AG10803 (cell line): ENCODE results near the gene SOCS2.
"Not testable (repeated sequence)": the region's sequence is repeated elsewhere in the genome, so short reads cannot be mapped to it uniquely, and the experiment has no call there.

Experiments
- DNase-seq: peaks from one replicate; pipeline ENCODE4 v3.0.0; 2010; ENCODE audit warnings: low read depth
- H3K4me3 ChIP-seq: 2 replicates; pipeline ENCODE4 v1.5.1; 2011; ENCODE audit warnings: mild to moderate bottlenecking, low read length, control low read depth
- TF ChIP-seq, protein P1 (sequence below): conservative IDR thresholded peaks from 2 replicates; pipeline ENCODE4 v1.5.1; 2011; ENCODE audit warnings: mild to moderate bottlenecking, low read length, control low read depth, inconsistent platforms

The SOCS2 gene

GRCh38 chr12:93550748-93551611 is 21.5 kb upstream of the SOCS2 start:
- no peak for DNase-seq
- H3K4me3 ChIP-seq, result no peak overlapping the region
- TF ChIP-seq, protein P1, sequence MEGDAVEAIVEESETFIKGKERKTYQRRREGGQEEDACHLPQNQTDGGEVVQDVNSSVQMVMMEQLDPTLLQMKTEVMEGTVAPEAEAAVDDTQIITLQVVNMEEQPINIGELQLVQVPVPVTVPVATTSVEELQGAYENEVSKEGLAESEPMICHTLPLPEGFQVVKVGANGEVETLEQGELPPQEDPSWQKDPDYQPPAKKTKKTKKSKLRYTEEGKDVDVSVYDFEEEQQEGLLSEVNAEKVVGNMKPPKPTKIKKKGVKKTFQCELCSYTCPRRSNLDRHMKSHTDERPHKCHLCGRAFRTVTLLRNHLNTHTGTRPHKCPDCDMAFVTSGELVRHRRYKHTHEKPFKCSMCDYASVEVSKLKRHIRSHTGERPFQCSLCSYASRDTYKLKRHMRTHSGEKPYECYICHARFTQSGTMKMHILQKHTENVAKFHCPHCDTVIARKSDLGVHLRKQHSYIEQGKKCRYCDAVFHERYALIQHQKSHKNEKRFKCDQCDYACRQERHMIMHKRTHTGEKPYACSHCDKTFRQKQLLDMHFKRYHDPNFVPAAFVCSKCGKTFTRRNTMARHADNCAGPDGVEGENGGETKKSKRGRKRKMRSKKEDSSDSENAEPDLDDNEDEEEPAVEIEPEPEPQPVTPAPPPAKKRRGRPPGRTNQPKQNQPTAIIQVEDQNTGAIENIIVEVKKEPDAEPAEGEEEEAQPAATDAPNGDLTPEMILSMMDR, result no peak

DNA sequence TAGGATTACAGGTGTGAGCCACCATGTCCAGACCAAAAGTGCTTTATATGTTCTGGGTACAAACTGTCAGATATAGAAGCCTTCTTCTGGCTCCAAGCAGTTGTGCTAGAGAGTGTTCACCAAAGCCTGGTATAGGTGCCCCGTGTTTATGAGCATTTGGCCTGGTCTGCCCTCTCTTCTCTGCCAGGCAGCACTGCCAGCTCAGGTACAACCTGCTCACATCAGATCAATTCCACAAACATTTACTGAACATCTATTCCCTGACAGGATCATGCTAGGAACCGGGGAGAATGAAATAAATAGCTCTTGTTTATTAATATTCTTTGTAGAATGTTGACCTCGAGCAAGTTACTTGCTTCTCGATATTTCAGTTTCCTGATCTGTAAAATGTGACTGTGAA is 20.0 kb upstream of the SOCS2 start:
- no peak overlapping the region for H3K4me3 ChIP-seq
- no peak for DNase-seq
- TF ChIP-seq, protein P1, result no peak

DNA sequence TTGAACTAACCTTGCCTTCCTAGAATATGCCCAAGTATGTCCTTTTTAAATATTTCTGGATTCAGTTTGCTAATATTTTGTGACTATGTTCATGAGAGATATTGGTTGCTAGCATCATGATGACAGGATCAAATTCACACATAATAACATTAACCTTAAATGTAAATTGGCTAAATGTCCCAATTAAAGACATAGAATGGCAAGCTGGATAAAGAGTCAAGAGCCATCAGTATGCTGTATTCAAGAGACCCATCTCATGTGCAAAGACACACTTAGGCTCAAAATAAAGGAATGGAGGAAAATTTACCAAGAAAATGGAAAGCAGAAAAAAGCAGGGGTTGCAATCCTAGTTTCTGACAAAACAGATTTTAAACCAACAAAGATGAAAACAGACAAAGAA is 14.6 kb upstream of the SOCS2 start:
- not testable (repeated sequence) for DNase-seq, H3K4me3 ChIP-seq

GRCh38 chr12:93558685-93559084 is 13.8 kb upstream of the SOCS2 start:
- H3K4me3 ChIP-seq, DNase-seq: not testable (repeated sequence)

- no peak overlapping the region for H3K4me3 ChIP-seq
- TF ChIP-seq, protein P1, result peak; percentile 41
- peak; percentile 31 for DNase-seq
Observed at GRCh38 chr12:93563807-93564538, 8.5 kb upstream of the SOCS2 start.

DNA sequence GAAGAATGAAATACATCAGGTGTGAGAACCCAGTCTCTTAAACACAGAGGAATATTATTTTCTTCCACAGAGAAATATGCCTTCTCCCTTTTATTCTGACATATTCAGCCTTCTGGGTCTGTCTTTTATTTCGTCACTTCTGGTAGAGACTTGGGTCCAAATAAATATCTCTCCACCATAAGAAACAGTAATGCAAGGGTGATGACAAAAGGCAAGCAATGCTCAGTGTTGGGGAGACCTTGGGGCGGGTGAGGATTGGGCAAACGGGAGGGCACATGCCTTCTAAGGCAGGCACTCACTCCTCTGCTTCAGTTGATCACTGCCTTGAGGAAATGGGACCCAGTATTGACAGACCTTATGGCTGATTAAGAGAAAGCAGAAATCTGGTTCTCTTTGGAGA is 6.7 kb upstream of the SOCS2 start:
- DNase-seq, result no peak
- no peak overlapping the region for H3K4me3 ChIP-seq
- TF ChIP-seq, protein P1, result no peak

DNA sequence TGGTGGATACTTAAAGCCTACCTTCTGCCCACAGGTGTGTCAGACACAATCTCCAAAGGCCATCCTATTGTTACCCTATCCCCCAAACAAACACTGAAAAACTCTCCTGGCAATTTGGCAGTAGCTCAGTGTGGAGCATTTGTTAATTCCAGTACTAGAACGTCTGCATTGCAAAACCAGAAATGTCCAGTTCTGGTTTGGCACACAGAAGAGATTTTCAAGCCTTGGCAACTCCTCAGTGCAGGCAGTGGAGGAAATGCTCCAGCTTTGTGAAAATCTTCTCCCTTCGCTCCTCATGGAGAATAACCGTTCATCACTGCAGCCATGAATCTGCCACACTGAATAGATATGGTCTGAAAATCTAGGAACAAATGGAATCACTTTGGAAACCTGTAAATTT is 5.3 kb upstream of the SOCS2 start:
- TF ChIP-seq, protein P1, result no peak
- H3K4me3 ChIP-seq, result no peak overlapping the region
- peak; percentile 66 for DNase-seq

DNA sequence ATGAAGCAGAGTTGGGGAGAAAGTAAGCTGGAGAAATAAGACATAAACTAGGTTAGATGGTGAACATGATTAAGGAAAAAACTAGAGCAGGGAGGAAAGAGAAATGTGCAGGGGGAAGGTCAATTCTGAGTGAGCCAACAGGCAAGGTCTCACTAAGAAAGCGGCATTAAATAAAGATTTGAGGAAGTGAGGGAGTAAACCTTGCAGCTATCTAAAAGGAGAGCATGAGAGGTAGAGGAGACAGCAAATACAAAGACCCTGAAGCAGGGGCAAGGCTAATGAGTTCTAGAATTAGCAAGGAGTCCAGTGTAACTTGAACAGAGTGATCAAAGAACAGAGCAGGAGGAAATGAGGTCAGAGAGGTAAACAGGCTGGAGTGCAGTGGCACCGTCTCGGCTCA is 4.4 kb upstream of the SOCS2 start:
- H3K4me3 ChIP-seq, result no peak overlapping the region
- TF ChIP-seq, protein P1, result no peak
- no peak for DNase-seq
